WTC11 (cell line): ENCODE measurements around the gene MAML2. TPM values are rescaled to one million over a fixed set of nuclear protein-coding genes. Genes with fewer than 3 reads are reported as not detected.

Source experiments
- ATAC-seq: fragments of 200-7000 bp; cut with Tn5 transposase; 2 replicates; pipeline ENCODE4 v1.10.0; 2021; ENCODE audit warnings: mild to moderate bottlenecking, moderate library complexity
- CTCF ChIA-PET: fragments of 300-600 bp; sonication (Branson Sonifier 250); formaldehyde crosslinking; loops from one replicate; lab custom pipeline; 2021; ENCODE audit warnings: antibody characterized with exemption; lab: Charles Lee
- POLR2A ChIA-PET: fragments of 350-600 bp; sonication (Branson Sonifier 250); formaldehyde crosslinking; loops from one replicate; lab custom pipeline; 2021; ENCODE audit warnings: antibody characterized with exemption; lab: Charles Lee
- DNase-seq: peaks from one replicate; pipeline ENCODE4 v3.0.0; 2021; ENCODE audit warnings: low spot score
- H3K27ac Mint-ChIP-seq: 2 replicates; pipeline ENCODE4 v1.8.0; 2021; ENCODE audit warnings: mixed read lengths
- H3K27me3 Mint-ChIP-seq: 2 replicates; pipeline ENCODE4 v1.8.0; 2021; ENCODE audit warnings: low read depth, mild to moderate bottlenecking, moderate library complexity, mixed read lengths
- H3K36me3 Mint-ChIP-seq: 2 replicates; pipeline ENCODE4 v1.8.0; 2021; ENCODE audit warnings: mixed read lengths
- H3K4me1 Mint-ChIP-seq: 2 replicates; pipeline ENCODE4 v1.8.0; 2022; ENCODE audit warnings: mixed read lengths
- H3K4me3 Mint-ChIP-seq: 2 replicates; pipeline ENCODE4 v1.8.0; 2021; ENCODE audit warnings: mild to moderate bottlenecking, moderate library complexity, mixed read lengths
- H3K9me3 Mint-ChIP-seq: 2 replicates; pipeline ENCODE4 v1.8.0; 2021; ENCODE audit warnings: mixed read lengths
- ATF6 ChIP-seq: sonication (generic); formaldehyde crosslinking; IDR thresholded peaks from 2 replicates; pipeline ENCODE4 v1.8.1; 2023; ENCODE audit warnings: mild to moderate bottlenecking, missing genetic modification reagents
- CBFB ChIP-seq: sonication (generic); formaldehyde crosslinking; IDR thresholded peaks from 2 replicates; pipeline ENCODE4 v1.8.1; 2022; ENCODE audit warnings: mild to moderate bottlenecking, low read depth, missing genetic modification reagents
- ELF4 ChIP-seq: sonication (generic); formaldehyde crosslinking; IDR thresholded peaks from 2 replicates; pipeline ENCODE4 v1.8.1; 2022; ENCODE audit warnings: low read depth, mild to moderate bottlenecking, moderate library complexity, missing genetic modification reagents
- ETV6 ChIP-seq: sonication (generic); formaldehyde crosslinking; IDR thresholded peaks from 2 replicates; pipeline ENCODE4 v1.8.1; 2022; ENCODE audit warnings: mild to moderate bottlenecking, missing genetic modification reagents
- FOXK1 ChIP-seq: sonication (generic); formaldehyde crosslinking; IDR thresholded peaks from 2 replicates; pipeline ENCODE4 v1.8.0; 2022; ENCODE audit warnings: mild to moderate bottlenecking, moderate library complexity, missing genetic modification reagents
- FOXP4 ChIP-seq: sonication (generic); formaldehyde crosslinking; IDR thresholded peaks from 2 replicates; pipeline ENCODE4 v1.8.0; 2022; ENCODE audit warnings: mild to moderate bottlenecking, missing genetic modification reagents
- HMGXB4 ChIP-seq: sonication (generic); formaldehyde crosslinking; IDR thresholded peaks from 2 replicates; pipeline ENCODE4 v1.8.1; 2023; ENCODE audit warnings: mild to moderate bottlenecking, moderate library complexity, missing genetic modification reagents
- JAZF1 ChIP-seq: fragments of 250-450 bp; sonication (Bioruptor Pico); IDR thresholded peaks from 2 replicates; pipeline ENCODE4 v1.9.0; 2021; ENCODE audit warnings: moderate library complexity, mild to moderate bottlenecking, inconsistent platforms
- KAT7 ChIP-seq: sonication (generic); formaldehyde crosslinking; IDR thresholded peaks from 2 replicates; pipeline ENCODE4 v1.8.1; 2023; ENCODE audit warnings: missing genetic modification reagents, mild to moderate bottlenecking, borderline replicate concordance
- NFATC4 ChIP-seq: fragments of 250-450 bp; sonication (Bioruptor Pico); IDR thresholded peaks from 2 replicates; pipeline ENCODE4 v1.9.0; 2021; ENCODE audit warnings: mild to moderate bottlenecking
- NFYB ChIP-seq: sonication (generic); formaldehyde crosslinking; conservative IDR thresholded peaks from 2 replicates; pipeline ENCODE4 v1.8.0; 2022; ENCODE audit warnings: low read depth, missing genetic modification reagents
- TEAD1 ChIP-seq: sonication (generic); formaldehyde crosslinking; IDR thresholded peaks from 2 replicates; pipeline ENCODE4 v1.8.0; 2022; ENCODE audit warnings: mild to moderate bottlenecking, missing genetic modification reagents
- TEAD4 ChIP-seq: sonication (generic); formaldehyde crosslinking; IDR thresholded peaks from 2 replicates; pipeline ENCODE4 v1.8.0; 2022; ENCODE audit warnings: mild to moderate bottlenecking, missing genetic modification reagents
- TP53 ChIP-seq: sonication (generic); formaldehyde crosslinking; IDR thresholded peaks from 2 replicates; pipeline ENCODE4 v1.8.1; 2023; ENCODE audit warnings: mild to moderate bottlenecking, missing genetic modification reagents
- USF2 ChIP-seq: sonication (generic); formaldehyde crosslinking; IDR thresholded peaks from 2 replicates; pipeline ENCODE4 v1.8.1; 2023; ENCODE audit warnings: mild to moderate bottlenecking, missing genetic modification reagents, moderate library complexity
- ZNF138 ChIP-seq: sonication (generic); formaldehyde crosslinking; conservative IDR thresholded peaks from 2 replicates; pipeline ENCODE4 v1.8.1; 2022; ENCODE audit warnings: mild to moderate bottlenecking, moderate library complexity, missing genetic modification reagents
- ZNF219 ChIP-seq: sonication (generic); formaldehyde crosslinking; IDR thresholded peaks from 2 replicates; pipeline ENCODE4 v1.8.0; 2023; ENCODE audit warnings: missing genetic modification reagents, mild to moderate bottlenecking, borderline replicate concordance
- ZNF263 ChIP-seq: sonication (generic); formaldehyde crosslinking; IDR thresholded peaks from 2 replicates; pipeline ENCODE4 v1.8.1; 2022; ENCODE audit warnings: low read depth, mild to moderate bottlenecking, moderate library complexity, missing genetic modification reagents
- ZNF423 ChIP-seq: fragments of 250-450 bp; sonication (Bioruptor Pico); IDR thresholded peaks from 2 replicates; pipeline ENCODE4 v2.1.2; 2022; ENCODE audit warnings: mild to moderate bottlenecking, moderate library complexity
- ZNF671 ChIP-seq: fragments of 250-450 bp; sonication (Bioruptor Pico); IDR thresholded peaks from 2 replicates; pipeline ENCODE4 v1.8.0; 2021; ENCODE audit warnings: mild to moderate bottlenecking
- ZSCAN18 ChIP-seq: fragments of 250-450 bp; sonication (Bioruptor Pico); IDR thresholded peaks from 2 replicates; pipeline ENCODE4 v2.1.2; 2022; ENCODE audit warnings: mild to moderate bottlenecking, moderate library complexity
- total RNA-seq: library from RNA; stranded (reverse); gene quantifications from 3 replicates; pipeline ENCODE4 v1.2.3, GENCODE V29; 2021
- TF ChIP-seq, protein P1 (sequence below): fragments of 250-450 bp; sonication (Bioruptor Pico); IDR thresholded peaks from 2 replicates; pipeline ENCODE4 v1.9.0; 2021; ENCODE audit warnings: moderate library complexity, mild to moderate bottlenecking, inconsistent platforms, borderline replicate concordance
- TF ChIP-seq, protein P2 (sequence below): sonication (generic); formaldehyde crosslinking; IDR thresholded peaks from 2 replicates; pipeline ENCODE4 v1.8.0; 2022; ENCODE audit warnings: mild to moderate bottlenecking, missing genetic modification reagents
- TF ChIP-seq, protein P3 (sequence below): sonication (generic); formaldehyde crosslinking; IDR thresholded peaks from 2 replicates; pipeline ENCODE4 v1.8.1; 2022; ENCODE audit warnings: mild to moderate bottlenecking, moderate library complexity, missing genetic modification reagents
- TF ChIP-seq, protein P4 (sequence below): sonication (generic); formaldehyde crosslinking; IDR thresholded peaks from 2 replicates; pipeline ENCODE4 v1.8.0; 2022; ENCODE audit warnings: mild to moderate bottlenecking, missing genetic modification reagents
- TF ChIP-seq, protein P5 (sequence below): sonication (generic); formaldehyde crosslinking; conservative IDR thresholded peaks from 2 replicates; pipeline ENCODE4 v1.8.1; 2022; ENCODE audit warnings: mild to moderate bottlenecking, missing genetic modification reagents

Gene MAML2
- total RNA-seq, 1 experiment from 2014 or later = 8.1 TPM

DNA sequence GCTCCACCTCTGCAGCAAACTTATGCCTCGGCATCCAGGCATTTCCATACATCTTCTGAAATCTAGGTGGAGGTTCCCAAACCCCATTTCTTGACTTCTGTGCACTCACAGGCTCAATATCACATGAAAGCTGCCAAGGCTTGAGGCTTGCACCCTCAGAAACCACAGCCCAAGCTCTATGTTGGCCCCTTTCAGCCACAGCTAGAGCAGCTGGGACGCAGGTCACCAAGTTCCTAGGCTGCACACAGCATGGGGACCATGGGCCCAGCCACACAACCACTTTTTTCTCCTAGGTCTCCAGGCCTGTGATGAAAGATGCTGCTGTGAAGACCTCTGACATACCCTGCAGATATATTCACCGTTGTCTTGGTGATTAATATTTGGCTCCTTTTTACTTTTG is 394.4 kb downstream of the MAML2 start (continued):
- no peak for TF ChIP-seq FOXK1 (CRISPR knock-in tag)
- TF ChIP-seq ZNF138 = no peak
- TF ChIP-seq, protein P1, sequence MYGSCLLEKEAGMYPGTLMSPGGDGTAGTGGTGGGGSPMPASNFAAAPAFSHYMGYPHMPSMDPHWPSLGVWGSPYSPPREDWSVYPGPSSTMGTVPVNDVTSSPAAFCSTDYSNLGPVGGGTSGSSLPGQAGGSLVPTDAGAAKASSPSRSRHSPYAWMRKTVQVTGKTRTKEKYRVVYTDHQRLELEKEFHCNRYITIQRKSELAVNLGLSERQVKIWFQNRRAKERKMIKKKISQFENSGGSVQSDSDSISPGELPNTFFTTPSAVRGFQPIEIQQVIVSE (CRISPR knock-in tag) = no peak
- TF ChIP-seq, protein P2, sequence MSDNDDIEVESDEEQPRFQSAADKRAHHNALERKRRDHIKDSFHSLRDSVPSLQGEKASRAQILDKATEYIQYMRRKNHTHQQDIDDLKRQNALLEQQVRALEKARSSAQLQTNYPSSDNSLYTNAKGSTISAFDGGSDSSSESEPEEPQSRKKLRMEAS = no peak
- TF ChIP-seq, protein P3, sequence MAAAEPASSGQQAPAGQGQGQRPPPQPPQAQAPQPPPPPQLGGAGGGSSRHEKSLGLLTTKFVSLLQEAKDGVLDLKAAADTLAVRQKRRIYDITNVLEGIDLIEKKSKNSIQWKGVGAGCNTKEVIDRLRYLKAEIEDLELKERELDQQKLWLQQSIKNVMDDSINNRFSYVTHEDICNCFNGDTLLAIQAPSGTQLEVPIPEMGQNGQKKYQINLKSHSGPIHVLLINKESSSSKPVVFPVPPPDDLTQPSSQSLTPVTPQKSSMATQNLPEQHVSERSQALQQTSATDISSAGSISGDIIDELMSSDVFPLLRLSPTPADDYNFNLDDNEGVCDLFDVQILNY (CRISPR knock-in tag) = no peak
- TF ChIP-seq, protein P4, sequence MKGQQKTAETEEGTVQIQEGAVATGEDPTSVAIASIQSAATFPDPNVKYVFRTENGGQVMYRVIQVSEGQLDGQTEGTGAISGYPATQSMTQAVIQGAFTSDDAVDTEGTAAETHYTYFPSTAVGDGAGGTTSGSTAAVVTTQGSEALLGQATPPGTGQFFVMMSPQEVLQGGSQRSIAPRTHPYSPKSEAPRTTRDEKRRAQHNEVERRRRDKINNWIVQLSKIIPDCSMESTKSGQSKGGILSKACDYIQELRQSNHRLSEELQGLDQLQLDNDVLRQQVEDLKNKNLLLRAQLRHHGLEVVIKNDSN (CRISPR knock-in tag) = no peak
- TF ChIP-seq ZSCAN18 = no peak
- no peak for TF ChIP-seq ZNF671 (CRISPR knock-in tag)
- no peak for TF ChIP-seq FOXP4 (CRISPR knock-in tag)
- no peak for TF ChIP-seq ATF6

DNA sequence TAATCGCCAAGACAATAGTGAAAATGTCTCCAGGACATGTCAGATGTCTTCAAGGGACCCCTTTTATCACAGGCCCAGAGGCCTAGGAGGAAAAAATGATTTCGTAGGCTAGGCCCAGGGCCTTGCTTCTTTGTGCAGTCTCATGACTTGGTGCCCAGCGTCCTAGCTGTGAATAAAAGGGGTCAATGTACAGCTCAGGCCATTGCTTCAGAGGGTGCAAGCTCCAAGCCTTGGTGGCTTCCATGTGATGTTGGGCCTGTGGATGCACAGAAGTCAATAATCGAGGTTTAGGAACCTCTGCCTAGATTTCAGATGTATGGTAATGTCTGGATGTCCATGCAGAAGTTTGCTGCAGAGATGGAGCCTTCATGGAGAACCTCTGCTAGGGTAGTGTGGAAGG is 398.4 kb downstream of the MAML2 start:
- H3K4me3 Mint-ChIP-seq = no peak overlapping the region
- POLR2A ChIA-PET = no interaction called here
- H3K9me3 Mint-ChIP-seq = peaks cover 69% of the 10 kb centered on the region
- H3K4me1 Mint-ChIP-seq = no peaks in the 10 kb centered on the region
- H3K27ac Mint-ChIP-seq = no peak overlapping the region
- peaks cover 48% of the 10 kb centered on the region for H3K36me3 Mint-ChIP-seq
- DNase-seq = no peak
- peaks cover 5% of the 10 kb centered on the region for H3K27me3 Mint-ChIP-seq
- TF ChIP-seq JAZF1 (no peak), USF2 (CRISPR knock-in tag) (no peak), ZNF423 (CRISPR knock-in tag) (no peak), ZNF219 (CRISPR knock-in tag) (no peak), TEAD1 (no peak), KAT7 (CRISPR knock-in tag) (no peak), TEAD4 (CRISPR knock-in tag) (no peak), ZSCAN18 (no peak), ZNF263 (no peak), HMGXB4 (no peak), CBFB (CRISPR knock-in tag) (no peak), NFYB (CRISPR knock-in tag) (no peak), ETV6 (CRISPR knock-in tag) (no peak), TP53 (CRISPR knock-in tag) (no peak), ELF4 (CRISPR knock-in tag) (no peak), NFATC4 (CRISPR knock-in tag) (no peak)
- TF ChIP-seq, protein P5, sequence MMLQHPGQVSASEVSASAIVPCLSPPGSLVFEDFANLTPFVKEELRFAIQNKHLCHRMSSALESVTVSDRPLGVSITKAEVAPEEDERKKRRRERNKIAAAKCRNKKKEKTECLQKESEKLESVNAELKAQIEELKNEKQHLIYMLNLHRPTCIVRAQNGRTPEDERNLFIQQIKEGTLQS (CRISPR knock-in tag) = no peak
- TF ChIP-seq, all 79 proteins: peak for 0
- CTCF ChIA-PET = no interaction called here
- no peak for ATAC-seq
